ENCODE data around the gene SHLD2.
"Not testable (repeated sequence)": the region's sequence is repeated elsewhere in the genome, so short reads cannot be mapped to it uniquely, and the experiment has no call there.

The SHLD2 gene

GRCh38 chr10:87143109-87143418 lies 48.1 kb downstream of the SHLD2 start:
- DNase-seq: not testable (repeated sequence)

GRCh38 chr10:87145598-87145997 lies 50.6 kb downstream of the SHLD2 start:
- DNase-seq: not testable (repeated sequence)

- not testable (repeated sequence) for DNase-seq
Observed at GRCh38 chr10:87149020-87149609, 54.1 kb downstream of the SHLD2 start.

GRCh38 chr10:87151516-87151915 lies 56.5 kb downstream of the SHLD2 start:
- not testable (repeated sequence) for DNase-seq

GRCh38 chr10:87156841-87157240 lies 61.8 kb downstream of the SHLD2 start:
- not testable (repeated sequence) for DNase-seq

- not testable (repeated sequence) for DNase-seq
Observed at GRCh38 chr10:87157821-87158220, 62.8 kb downstream of the SHLD2 start.

- not testable (repeated sequence) for DNase-seq
Observed at GRCh38 chr10:87162703-87163293, 67.8 kb downstream of the SHLD2 start.

- DNase-seq: not testable (repeated sequence)
Observed at GRCh38 chr10:87163414-87163813, 68.4 kb downstream of the SHLD2 start.

GRCh38 chr10:87169857-87170256 lies 74.9 kb downstream of the SHLD2 start:
- DNase-seq: not testable (repeated sequence)

- not testable (repeated sequence) for DNase-seq
Observed at GRCh38 chr10:87170705-87171104, 75.7 kb downstream of the SHLD2 start.

GRCh38 chr10:87171670-87172069 lies 76.7 kb downstream of the SHLD2 start:
- DNase-seq: not testable (repeated sequence)

GRCh38 chr10:87172178-87172577 lies 77.2 kb downstream of the SHLD2 start:
- DNase-seq: not testable (repeated sequence)

- DNase-seq: not testable (repeated sequence)
Observed at GRCh38 chr10:87177587-87177986, 82.6 kb downstream of the SHLD2 start.

GRCh38 chr10:87184421-87184820 lies 89.4 kb downstream of the SHLD2 start:
- not testable (repeated sequence) for DNase-seq

- DNase-seq: not testable (repeated sequence)
Observed at GRCh38 chr10:87186016-87186415, 91.0 kb downstream of the SHLD2 start.

- DNase-seq: not testable (repeated sequence)
Observed at GRCh38 chr10:87187573-87187972, 92.6 kb downstream of the SHLD2 start.

- DNase-seq: not testable (repeated sequence)
Observed at GRCh38 chr10:87191841-87192240, 96.8 kb downstream of the SHLD2 start.

GRCh38 chr10:87200924-87201323 lies 105.9 kb downstream of the SHLD2 start:
- not testable (repeated sequence) for DNase-seq

- DNase-seq: not testable (repeated sequence)
Observed at GRCh38 chr10:87204801-87205200, 109.8 kb downstream of the SHLD2 start.

GRCh38 chr10:87206922-87207321 lies 111.9 kb downstream of the SHLD2 start:
- DNase-seq: not testable (repeated sequence)

- not testable (repeated sequence) for DNase-seq
Observed at GRCh38 chr10:87210309-87210708, 115.3 kb downstream of the SHLD2 start.

GRCh38 chr10:87211848-87212247 lies 116.8 kb downstream of the SHLD2 start:
- not testable (repeated sequence) for DNase-seq

GRCh38 chr10:87213150-87213765 lies 118.3 kb downstream of the SHLD2 start:
- not testable (repeated sequence) for DNase-seq

- DNase-seq: not testable (repeated sequence)
Observed at GRCh38 chr10:87213806-87214205, 118.8 kb downstream of the SHLD2 start.
